Stimulated activated CD8-positive, alpha-beta memory T cell treated with anti-CD3 and anti-CD28 coated beads, Interleukin-15, amount 100 ng/mL, for 4 hours (primary cell): ENCODE data around the gene ABHD15.
A peak's percentile ranks its signal among the peaks of the same experiment; 100 is the strongest.

Experiments
- DNase-seq, 2 donors: peaks; one replicate each; pipeline ENCODE4 v3.0.0-alpha.2; 2020; ENCODE audit warnings: low read depth in 2 of 2

Gene ABHD15

DNA sequence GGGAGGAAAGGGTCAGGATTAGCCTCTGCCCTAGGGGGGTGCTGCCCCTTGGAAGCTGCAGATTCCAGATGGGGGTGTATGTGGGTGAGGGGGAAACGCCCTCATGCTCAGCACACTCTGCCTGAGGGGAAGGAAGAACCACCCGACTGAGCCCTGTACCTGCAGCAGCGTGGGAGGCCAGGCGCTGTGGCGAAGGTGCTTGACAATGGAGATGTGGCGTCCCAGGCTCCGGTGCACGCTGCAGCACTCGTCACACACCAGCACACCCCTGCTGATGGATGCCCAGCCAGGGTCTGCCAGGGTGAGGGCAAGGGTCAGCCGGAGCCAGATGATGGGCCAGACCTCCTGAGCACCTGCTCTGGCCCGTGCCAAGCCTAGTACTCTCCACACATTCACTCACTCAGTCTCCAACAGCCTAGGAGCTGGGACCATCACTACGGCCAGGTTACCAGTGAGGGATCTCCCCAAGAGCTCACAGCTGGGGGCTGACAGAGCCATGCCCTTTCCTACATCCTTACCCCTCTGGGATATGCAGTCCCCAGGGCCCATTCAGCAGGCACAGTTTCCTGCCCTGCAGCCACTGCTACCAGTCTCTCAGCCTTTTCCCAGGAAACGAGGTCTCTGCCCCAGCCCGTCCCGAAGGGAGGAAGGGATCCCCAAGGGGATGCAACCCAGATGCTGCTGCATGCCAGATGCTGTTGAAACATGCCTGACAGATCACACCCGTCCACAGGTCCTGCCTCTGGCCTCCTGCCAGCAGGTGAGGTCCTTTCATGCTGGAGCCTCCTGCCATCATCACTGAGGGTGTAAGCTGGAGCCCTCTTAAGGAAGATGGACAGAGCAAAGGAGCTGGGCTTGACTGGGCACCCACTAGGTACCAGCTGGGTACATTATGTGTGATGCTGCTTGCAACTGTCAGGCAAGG, 16.7 kb upstream of the ABHD15 start:
- no peak for DNase-seq

DNA sequence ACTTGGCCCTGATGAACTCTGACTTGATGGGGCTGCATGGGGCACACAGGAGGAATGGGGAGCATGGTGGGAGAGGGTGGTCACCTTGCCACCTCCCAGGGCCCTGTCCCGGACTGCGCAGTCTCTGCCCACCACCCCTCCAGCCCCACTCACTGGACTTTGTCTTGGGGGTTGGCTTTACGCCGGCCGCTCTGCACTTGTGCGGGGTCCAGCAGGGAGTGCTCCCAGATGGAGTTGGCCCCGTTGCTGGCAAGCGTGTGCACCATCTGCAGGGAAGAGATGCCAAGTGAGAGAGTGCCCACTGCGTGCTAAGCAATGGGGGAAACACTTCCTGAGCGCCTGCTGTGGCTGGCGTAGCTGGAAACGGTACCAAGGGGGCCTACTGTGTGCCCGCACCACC, 15.9 kb upstream of the ABHD15 start:
- no peak for DNase-seq

DNA sequence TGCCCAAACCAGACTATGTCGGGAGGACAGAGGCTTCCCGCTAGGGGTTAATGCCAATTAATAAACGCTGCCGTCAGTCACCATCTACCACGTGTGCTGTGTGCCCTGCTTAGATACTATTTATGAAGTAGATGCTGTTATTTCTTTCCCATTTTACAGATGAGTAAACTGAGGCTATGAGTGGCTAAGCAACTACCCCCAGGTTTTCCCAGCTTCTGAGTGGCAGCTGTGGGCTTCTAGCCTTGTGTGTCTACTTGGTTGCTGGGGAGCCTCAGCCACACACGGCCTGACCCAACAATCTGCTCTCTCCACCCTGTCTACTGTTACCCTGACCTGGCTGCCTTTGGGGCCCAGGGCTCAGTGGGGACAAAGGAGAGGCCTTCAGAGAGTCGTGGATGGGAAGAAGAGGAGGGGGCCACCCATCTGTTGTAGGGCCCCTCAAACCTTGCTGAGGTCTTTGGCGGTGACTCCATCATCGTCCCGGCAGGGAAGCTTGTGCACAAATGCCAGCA, 15.5 kb upstream of the ABHD15 start:
- DNase-seq: no peak

DNA sequence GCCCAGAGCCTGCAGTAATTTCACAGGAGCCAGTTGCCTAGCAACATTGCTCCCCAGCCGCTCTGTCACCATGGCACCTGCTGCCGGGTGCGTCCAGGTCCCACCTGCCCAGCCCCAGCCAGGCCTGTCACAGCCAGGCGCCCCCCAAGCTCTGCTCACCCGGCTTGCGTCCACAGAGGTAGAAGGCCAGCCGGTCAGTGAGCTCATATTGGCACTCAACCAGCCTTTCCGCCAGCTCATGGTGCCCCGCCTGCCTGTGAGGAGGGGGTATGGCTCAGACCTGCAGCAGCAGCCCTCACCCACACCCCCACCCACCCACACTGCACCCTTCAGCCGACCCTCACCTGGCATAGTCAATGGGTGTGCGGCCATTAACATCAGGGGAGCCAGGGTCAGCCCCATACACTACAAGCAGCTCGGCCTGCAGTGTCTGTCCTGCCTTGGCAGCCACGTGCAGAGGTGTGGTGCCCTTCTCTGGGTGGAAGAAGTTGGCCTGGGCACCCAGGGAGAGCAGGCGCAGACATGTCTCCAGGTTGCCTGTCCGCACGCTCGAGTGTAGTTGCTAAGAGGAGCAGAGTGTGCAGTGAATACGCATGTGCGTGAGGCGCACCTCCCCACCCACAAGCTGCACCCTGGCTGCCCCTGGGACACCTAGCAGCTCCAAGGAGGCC, 14.9 kb upstream of the ABHD15 start:
- no peak for DNase-seq

DNA sequence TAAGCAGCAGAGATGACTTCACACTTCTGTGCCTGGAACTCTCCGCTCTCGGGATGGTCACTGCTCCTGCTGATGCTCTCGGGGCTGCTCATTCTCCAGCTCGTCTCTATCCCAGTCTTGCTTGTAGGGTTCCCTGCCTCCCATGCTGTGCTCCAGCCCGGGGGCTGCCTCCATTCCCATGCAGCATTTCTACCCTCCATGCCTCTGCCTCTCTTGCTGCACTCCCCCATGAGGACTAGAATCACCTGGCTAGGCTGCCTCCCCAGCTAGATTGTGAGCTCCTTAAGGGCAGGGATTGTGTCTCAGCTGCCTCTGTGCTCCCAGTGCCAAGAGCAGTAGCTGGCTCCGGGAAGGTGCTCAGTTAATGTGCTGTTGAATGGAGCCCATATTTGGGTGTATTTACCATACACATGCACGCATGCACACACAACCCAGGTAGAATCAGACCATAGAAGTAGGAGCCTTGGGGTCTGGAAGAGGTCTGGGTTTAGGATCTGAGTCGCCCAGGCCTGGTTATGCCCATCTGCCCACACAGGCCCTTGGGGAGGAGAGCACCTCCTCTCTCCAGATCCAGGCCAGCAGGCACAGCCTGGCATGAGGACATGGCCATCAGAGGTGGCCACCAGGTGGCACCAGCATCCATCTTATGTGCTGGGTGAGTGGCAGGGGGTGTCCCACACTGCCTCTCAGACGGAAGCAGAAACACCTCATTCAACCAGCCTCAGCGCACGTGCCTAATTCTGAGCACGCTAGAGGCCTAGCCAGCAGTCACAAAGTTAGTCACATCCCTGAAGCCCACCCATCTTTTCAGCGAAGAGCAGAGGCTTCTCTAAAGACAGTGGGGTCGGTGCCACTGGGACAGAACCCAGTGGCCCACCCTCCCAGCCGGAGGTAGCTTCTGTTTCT, 13.3 kb upstream of the ABHD15 start:
- DNase-seq: peak; percentile 76 to 82

DNA sequence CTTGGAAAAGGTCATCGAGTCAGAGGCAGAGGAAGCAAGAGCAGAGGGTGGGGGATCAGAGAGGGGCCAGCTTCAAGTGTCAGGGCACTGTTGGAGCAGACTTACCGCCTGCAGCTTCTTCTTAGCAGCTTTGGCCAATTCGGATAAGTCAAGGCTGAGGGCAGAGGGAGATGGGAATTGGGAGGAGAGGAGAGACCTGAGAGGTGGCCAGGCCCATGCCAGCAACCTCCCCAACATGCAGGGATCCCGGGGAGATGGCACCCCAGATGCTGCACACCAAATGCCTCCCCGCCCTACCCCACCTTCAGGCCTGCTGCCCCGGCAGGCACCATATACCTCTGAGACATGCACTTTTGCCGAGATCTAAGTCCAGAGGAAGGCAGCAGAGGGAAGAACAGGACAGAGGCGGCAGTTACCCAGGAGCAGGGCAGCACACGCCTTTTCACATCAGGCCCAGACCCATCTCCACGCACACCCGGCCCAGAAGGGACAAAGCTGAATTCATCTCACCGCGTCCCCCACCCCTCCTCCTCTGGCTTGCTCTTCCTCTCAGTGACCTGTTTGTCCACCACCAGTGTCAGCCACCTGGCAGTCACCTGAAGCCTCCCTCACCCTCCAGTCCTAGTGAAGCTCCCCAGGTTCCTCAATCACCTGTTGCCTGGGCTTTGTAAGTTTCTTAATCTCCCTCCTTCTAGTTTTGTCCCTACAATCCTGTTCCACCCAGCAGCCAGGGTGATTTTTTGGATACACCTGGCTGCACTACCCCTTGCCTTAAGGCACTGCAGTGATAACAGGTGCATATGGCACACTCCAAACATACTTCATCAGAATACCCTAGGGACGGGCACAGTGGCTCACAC, 12.0 kb upstream of the ABHD15 start:
- no peak for DNase-seq

DNA sequence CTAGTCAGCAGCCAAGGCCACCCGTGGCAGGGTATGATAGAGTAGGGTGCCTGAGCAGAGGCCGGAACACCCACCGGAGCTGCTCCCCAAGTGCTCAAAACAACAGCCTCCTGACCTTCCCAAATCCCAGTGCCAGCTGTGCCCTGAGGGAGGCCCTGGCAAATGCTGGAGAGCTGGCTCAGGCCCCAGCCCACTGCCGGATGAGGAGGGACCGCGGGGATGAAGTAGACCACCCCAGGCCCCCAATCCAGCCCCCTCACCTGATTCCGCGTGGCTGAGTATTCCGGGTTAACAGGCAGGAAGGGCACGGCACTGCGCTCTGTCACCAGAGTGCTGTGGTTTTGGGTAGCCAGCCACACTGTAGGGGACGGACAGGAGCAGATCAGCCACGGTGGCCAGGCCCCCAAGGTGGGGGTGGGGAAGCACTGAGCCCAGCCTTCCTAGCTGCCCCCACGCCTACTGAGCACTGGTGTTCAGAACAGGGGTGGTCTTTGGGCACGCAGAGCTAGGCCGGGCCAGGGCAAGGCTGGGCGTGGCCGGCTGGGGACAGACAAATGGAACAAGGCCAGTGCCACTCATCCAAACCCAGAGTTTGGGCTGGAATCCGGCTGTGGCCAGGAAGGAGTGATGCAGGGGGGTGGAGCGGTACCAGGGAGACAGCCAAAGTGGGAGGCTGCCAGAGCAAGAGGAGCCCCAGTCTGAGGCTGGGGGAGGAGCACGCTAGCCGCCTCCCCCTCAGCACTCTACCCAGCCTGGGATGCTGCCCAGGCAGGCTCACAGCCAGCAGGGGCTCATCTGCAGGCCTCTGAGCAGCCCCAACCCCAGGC, 10.8 kb upstream of the ABHD15 start:
- DNase-seq: no peak

DNA sequence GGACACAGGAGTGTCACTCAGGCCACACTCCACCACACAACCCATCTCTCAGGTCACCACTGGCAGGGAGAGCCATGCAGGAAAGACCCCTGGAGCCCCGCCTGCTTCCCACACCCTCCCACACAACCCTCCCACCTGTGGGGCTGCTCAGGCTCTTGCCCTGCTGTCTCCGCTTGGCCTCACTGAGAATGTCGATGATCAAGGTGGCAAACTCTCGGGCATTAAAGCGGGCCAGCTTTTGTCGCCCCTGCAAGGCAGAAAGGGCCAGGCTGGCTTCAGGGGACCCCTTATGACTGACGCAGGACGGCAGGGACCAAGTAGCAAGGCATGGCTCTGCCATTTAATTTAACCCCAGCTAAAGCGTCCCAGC, 10.1 kb upstream of the ABHD15 start:
- DNase-seq: no peak

DNA sequence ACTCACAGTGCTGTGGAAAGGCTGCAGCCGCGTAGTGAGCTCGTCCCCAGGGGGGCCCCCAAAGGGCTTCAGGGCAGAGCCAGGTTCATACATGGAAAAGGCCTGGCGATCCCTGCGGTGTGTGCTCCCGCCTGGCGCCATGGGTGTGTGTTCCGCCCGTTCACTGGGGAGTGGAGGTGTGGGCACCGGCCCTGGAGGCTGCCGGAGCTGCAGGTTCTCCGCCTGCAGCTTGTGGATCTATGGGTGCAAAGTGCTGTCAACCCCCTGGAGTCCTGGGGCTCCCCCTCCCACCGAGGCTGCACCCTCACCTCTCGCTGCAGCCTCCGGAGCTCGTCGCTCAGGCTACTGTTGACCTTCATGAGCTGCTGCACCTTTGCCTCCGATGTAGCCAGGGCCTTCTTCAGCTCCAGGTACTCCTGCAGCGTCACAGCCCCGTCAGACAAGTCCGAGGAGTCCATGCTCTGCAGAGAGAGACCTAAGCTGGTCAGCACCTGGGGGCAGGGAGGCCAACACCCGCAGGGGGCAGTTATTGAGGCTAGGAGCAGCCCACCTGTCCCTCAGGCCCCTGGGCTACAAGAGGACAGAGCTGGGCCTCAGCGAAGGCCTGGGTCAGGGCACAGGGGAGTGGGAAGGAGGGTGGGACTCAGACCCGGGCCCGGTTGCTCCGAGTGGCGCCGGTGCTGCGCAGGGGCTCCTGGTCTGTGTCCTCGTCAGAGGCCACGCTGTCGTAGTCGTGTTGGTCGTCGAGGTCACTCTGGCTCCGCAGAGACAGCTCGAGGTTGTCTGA, 9.6 kb upstream of the ABHD15 start:
- no peak for DNase-seq

DNA sequence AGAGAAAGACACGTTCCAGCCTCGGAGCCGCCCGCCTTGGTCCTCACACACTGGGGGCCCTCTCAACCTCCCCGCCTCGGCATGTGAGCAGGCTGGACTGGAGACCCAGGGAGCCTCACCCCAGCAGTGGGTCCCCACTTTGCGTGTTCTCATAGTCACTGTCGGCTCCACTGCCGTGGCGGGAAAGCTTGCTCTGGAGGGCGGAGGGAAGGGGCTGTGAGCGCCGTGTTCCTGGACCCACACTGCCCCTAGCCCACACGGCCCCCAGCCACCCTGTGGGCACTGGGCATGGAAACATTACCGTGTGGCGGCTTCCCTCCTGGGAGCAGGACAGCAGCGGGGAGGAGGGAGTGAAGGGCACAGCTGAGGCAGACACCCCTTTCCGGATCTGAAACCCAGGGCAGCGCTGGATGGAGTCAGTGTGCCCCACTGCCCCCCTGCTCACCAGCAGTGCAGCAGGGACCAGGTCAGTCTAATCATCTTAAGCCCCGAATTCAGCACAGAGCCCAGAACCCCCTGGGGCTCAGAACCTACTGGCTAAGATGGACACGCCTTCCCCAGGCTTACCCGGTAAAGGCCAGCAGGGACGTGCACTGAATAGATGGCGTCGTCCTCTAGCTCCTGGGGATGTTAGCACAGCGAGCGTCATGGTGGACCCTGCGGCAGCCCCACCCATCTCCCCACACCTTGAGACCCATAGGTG, 8.8 kb upstream of the ABHD15 start:
- no peak for DNase-seq

DNA sequence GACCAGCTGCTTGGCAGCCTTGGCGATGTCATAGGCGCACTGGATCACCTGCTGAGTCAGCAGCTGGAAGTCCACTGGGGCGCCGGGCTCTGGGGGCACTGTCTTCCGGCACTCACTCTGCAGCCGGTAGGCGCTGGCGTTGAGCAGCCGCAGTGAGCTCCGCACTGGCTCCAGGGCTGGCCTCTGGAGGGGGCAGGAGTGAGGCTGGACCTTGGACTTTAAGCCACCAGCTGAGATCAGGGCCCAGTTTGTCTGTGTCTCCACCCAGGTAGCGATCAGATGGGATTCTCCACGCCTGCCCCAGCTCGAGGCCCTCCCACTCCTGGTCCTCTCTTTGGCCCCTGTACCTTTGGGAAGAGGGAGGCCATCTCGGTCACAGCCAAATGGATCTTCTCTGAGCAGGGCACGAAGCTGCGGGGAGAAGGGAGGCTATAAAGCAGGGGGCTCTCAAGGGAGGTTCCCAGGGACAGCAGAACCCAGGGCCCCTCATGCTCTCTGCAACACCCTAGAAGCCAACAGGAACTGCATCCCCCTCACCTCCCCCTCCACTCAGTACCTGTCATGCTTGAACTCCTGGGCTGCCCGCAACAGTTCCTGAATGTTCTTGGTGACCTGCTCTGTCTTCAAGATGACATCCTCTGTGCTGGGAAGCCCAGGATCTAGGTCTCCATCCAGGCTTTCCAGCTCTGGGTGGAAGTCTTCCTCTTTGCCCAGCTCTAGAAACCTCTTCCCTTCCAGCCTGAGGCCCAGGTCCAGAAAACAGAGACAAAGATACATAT, 8.1 kb upstream of the ABHD15 start:
- DNase-seq: no peak

DNA sequence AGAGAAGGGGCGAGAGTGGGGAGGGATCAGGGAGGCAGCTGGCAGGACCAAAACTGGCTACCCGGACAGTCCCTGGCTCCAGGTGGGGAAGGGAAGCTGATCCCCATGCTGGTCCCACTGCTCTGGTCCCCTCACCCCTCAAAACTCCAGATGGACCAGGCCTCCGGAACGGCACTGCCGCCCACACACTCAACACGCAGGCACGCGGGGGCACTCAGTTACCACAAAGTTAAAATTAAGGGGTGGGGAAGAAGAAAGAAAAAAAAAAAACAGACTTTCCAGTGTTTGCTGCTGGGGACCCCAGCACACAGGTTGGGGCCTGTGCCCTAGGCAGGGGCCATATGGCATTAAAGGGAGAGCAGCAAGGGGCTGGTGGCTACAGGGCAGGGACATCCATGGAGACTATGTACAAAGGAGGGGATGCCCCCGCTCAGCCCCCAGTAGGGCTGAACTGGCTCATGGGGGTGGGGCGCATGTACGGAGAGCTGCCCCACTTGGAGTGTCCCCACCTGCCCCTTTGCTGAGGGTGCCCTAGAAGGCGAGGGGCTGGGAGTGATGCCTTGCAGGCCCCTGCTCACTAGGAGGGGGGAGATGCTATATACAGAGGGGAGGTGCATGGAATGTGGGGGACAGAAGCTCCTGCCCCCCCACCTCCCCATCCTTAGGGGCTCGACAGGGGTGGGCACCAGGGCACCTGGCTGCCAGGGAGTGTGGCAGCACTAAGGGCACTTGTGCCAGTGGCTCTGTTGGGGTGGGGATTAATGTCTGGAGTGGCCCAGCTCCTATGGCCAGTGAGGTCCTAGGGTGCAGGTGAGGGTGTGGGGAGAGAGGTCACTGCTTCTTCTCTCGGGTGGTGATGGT, 7.3 kb upstream of the ABHD15 start:
- no peak for DNase-seq

DNA sequence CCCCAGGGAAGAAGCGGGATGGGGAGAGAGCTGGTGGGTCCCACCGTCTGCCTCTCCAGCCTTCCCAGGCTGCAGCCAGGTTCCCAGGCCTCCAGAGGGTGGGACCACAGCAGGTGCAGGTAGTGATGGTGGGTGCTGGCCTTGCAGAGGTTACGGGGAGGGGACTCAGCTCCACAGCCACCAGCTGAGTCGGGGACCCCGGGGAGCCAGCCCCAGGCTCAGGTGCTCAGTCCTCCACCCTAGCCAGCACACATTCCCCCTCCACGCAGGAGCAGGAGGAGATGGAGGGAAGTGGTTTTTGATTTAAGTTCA, 6.7 kb upstream of the ABHD15 start:
- DNase-seq: no peak

DNA sequence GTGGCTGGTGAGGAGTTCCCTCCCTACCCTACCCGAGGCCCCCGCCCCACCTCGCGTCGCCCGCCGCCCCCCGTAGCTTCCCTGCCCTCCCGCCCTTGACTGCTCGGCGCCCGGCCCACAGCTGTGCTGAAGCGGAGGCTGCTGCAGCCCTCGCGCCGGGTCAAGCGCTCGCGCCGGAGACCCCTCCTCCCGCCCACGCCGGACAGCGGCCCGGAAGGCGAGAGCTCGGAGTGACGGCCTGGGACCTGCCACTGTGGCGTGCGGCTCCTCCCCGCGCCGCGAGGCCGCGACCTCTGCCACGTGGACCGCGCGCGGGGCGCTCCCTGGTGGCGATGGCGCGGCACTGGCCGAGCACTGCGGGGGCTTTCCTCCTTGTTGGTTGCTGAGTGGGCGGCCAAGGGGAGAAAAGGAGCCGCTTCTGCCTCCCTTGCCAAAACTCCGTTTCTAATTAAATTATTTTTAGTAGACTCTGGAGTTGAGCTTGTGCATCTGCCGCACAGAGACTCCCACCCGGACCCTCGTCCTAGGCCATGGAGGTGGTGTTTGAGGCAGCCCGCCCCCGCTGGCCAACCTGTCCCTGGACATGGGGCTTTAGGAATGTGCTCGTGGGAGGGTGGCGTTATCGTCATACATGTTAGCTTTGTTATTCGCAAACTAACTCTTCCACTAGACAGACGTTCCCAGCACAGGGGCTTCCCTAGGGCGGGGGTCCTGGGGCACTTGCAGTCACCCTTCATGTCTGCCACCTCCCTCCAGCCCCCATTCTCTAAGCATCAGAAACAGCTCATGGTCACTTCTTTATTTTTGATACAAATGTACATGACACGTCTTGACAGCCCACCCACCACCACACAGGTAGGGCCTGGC, 6.1 kb upstream of the ABHD15 start:
- DNase-seq: peak in 1 of 2 donors; percentile 49

DNA sequence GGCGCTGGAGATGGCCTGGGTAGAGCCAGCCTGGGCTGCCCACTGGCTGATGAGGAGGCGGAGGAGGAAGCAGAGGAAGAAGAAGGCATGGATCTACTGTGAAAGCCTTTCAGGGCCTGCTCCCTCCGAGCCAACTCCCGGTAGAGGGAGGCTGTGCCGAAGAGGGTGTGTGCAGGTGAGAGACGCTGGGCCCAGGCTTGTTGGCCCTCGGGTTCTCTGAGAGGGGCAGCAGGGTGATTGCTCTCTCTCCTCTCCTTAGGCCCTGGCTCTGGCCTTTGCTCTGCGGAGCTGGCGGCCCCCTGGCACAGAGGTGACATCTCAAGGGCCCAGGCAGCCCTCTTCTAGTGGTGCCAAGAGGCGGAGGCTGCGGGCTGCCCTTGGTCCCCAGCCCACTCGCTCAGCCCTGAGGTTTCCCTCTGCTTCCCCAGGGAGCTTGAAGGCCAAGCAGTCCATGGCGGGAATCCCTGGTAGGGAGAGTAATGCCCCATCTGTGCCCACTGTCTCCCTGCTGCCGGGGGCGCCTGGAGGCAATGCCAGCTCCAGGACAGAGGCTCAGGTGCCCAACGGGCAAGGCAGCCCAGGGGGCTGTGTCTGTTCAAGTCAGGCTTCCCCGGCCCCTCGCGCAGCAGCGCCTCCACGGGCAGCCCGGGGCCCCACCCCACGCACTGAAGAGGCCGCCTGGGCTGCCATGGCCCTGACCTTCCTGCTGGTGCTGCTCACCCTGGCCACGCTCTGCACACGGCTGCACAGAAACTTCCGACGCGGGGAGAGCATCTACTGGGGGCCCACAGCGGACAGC, 5.2 kb upstream of the ABHD15 start:
- DNase-seq: no peak
